ENCODE measurements around the gene WDR59. TPM values are rescaled to one million over a fixed set of nuclear protein-coding genes. Genes with fewer than 3 reads are reported as not detected.

WDR59 gene
- polyA plus RNA-seq, 3 donors: 6.7 to 44.4 (median 7.8) TPM

GRCh38 chr16:74973304-74973703, 11.6 kb downstream of the WDR59 start:
- H3K4me3 Mint-ChIP-seq: no peak overlapping the region
- intact Hi-C loops (cut with micrococcal nuclease): no loop called here
- WGBS (ENCODE audit: insufficient coverage): 100% methylated on average over 1 of the region's 10 CpGs

GRCh38 chr16:74954763-74955162, 30.2 kb downstream of the WDR59 start:
- Mint-ChIP-seq H3K27me3 (ENCODE audit: low read depth in 3 of 3) (no peaks in the 10 kb centered on the region), H3K4me1 (no peaks in the 10 kb centered on the region), H3K9me3 (peaks cover 0 to 2% (median 0%) of the 10 kb centered on the region in 7 donors), H3K4me3 (no peak overlapping the region), H3K36me3 (peaks cover 61 to 70% of the 10 kb centered on the region in 2 donors), H3K27ac (no peak overlapping the region)
- H3K79me2 ChIP-seq (ENCODE audit: insufficient read depth, low read length): no peaks in the 10 kb centered on the region
- no peak for DNase-seq
- peaks cover 23 to 56% of the 10 kb centered on the region in 2 donors for H3K36me3 ChIP-seq (replicated peaks in 1 of 2; ENCODE audit: control insufficient read depth in 1 of 2, insufficient read depth in 2 of 2, low read length in 2 of 2)
- no peak overlapping the region for H3K27ac ChIP-seq (ENCODE audit: low read depth in 1 of 2, low read length in 2 of 2)
- H3K4me2 ChIP-seq (replicated peaks; ENCODE audit: extremely low read depth, low read length, poor library complexity, severe bottlenecking): no peak overlapping the region
- no peak overlapping the region for H2AFZ ChIP-seq (ENCODE audit: insufficient read depth, low read depth, low read length, poor library complexity, severe bottlenecking)
- TF ChIP-seq, protein P1, sequence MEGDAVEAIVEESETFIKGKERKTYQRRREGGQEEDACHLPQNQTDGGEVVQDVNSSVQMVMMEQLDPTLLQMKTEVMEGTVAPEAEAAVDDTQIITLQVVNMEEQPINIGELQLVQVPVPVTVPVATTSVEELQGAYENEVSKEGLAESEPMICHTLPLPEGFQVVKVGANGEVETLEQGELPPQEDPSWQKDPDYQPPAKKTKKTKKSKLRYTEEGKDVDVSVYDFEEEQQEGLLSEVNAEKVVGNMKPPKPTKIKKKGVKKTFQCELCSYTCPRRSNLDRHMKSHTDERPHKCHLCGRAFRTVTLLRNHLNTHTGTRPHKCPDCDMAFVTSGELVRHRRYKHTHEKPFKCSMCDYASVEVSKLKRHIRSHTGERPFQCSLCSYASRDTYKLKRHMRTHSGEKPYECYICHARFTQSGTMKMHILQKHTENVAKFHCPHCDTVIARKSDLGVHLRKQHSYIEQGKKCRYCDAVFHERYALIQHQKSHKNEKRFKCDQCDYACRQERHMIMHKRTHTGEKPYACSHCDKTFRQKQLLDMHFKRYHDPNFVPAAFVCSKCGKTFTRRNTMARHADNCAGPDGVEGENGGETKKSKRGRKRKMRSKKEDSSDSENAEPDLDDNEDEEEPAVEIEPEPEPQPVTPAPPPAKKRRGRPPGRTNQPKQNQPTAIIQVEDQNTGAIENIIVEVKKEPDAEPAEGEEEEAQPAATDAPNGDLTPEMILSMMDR (IDR thresholded peaks at IDR 0.05): no peak
- no peaks in the 10 kb centered on the region for H3K4me1 ChIP-seq (ENCODE audit: control insufficient read depth in 1 of 2, insufficient read depth in 2 of 2, low read length in 2 of 2)
- no peaks in the 10 kb centered on the region for H3K27me3 ChIP-seq (ENCODE audit: control insufficient read depth in 2 of 2, insufficient read depth in 2 of 2, low read length in 2 of 2)
- H3K4me3 ChIP-seq (replicated peaks in 1 of 3; ENCODE audit: low read depth in 2 of 3, low read length in 3 of 3): no peak overlapping the region
- H3K9ac ChIP-seq (ENCODE audit: insufficient read depth, low read length, poor library complexity, severe bottlenecking): no peak overlapping the region
- no peaks in the 10 kb centered on the region for H4K20me1 ChIP-seq (ENCODE audit: insufficient read depth, low read length)
- intact Hi-C loops (cut with micrococcal nuclease): no loop called here
- H3K9me3 ChIP-seq (replicated peaks in 1 of 2; ENCODE audit: control insufficient read depth in 1 of 2, insufficient read depth in 1 of 2, low read length in 2 of 2): no peaks in the 10 kb centered on the region
- 100% methylated on average over 4 of the region's 4 CpGs for WGBS (ENCODE audit: insufficient coverage)

More at GRCh38 chr16:74973304-74973703, 11.6 kb downstream of the WDR59 start:
- no peak overlapping the region for H3K4me3 ChIP-seq (replicated peaks in 1 of 3; ENCODE audit: low read depth in 2 of 3, low read length in 3 of 3)
- H3K36me3 ChIP-seq (replicated peaks in 1 of 2; ENCODE audit: control insufficient read depth in 1 of 2, insufficient read depth in 2 of 2, low read length in 2 of 2): peaks cover 4% of the 10 kb centered on the region in 2 donors
- no peak overlapping the region for H3K27ac ChIP-seq (ENCODE audit: low read depth in 1 of 2, low read length in 2 of 2)
- H3K4me1 ChIP-seq (ENCODE audit: control insufficient read depth in 1 of 2, insufficient read depth in 2 of 2, low read length in 2 of 2): peaks cover 0 to 4% of the 10 kb centered on the region in 2 donors
- H3K9ac ChIP-seq (ENCODE audit: insufficient read depth, low read length, poor library complexity, severe bottlenecking): no peak overlapping the region
- Mint-ChIP-seq H3K36me3 (peaks cover 8 to 17% of the 10 kb centered on the region in 2 donors), H3K27me3 (ENCODE audit: low read depth in 3 of 3) (peaks cover 0 to 3% (median 0%) of the 10 kb centered on the region in 3 donors), H3K9me3 (no peaks in the 10 kb centered on the region), H3K27ac (no peak overlapping the region), H3K4me1 (peaks cover 15% of the 10 kb centered on the region)
- H3K27me3 ChIP-seq (ENCODE audit: control insufficient read depth in 2 of 2, insufficient read depth in 2 of 2, low read length in 2 of 2): no peaks in the 10 kb centered on the region
- TF ChIP-seq, protein P1 (IDR thresholded peaks at IDR 0.05): no peak
- H2AFZ ChIP-seq (ENCODE audit: insufficient read depth, low read depth, low read length, poor library complexity, severe bottlenecking): no peak overlapping the region
- no peaks in the 10 kb centered on the region for H4K20me1 ChIP-seq (ENCODE audit: insufficient read depth, low read length)
- no peak for DNase-seq
- H3K79me2 ChIP-seq (ENCODE audit: insufficient read depth, low read length): no peaks in the 10 kb centered on the region
- no peak overlapping the region for H3K4me2 ChIP-seq (replicated peaks; ENCODE audit: extremely low read depth, low read length, poor library complexity, severe bottlenecking)
- no peaks in the 10 kb centered on the region for H3K9me3 ChIP-seq (replicated peaks in 1 of 2; ENCODE audit: control insufficient read depth in 1 of 2, insufficient read depth in 1 of 2, low read length in 2 of 2)
